Neural progenitor cell (in vitro differentiated cells): ENCODE results near the gene HOXA10. TPM values are rescaled to one million over a fixed set of nuclear protein-coding genes. Genes with fewer than 3 reads are reported as not detected.

ENCODE experiments used
- DNase-seq: peaks from one replicate; pipeline ENCODE4 v3.0.0-alpha.2; 2016; ENCODE audit warnings: low spot score
- H2AFZ ChIP-seq: fragments of 200-600 bp; sonication (generic); replicated peaks from 2 replicates; pipeline ENCODE4 v1.6.1; 2016; ENCODE audit warnings: antibody characterized with exemption
- H3F3A ChIP-seq: fragments of 200-600 bp; sonication (generic); 2 replicates; pipeline ENCODE4 v1.6.1; 2016; ENCODE audit warnings: antibody characterized with exemption, low read depth
- H3K27ac ChIP-seq: fragments of 200-600 bp; sonication (generic); 2 replicates; pipeline ENCODE4 v1.5.1; 2016; ENCODE audit warnings: mild to moderate bottlenecking
- H3K27me3 ChIP-seq: fragments of 200-600 bp; sonication (generic); 2 replicates; pipeline ENCODE4 v1.6.1; 2016; ENCODE audit warnings: mild to moderate bottlenecking, moderate library complexity
- H3K36me3 ChIP-seq: fragments of 200-600 bp; sonication (generic); 2 replicates; pipeline ENCODE4 v1.5.1; 2016
- H3K4me1 ChIP-seq: fragments of 200-600 bp; sonication (generic); 2 replicates; pipeline ENCODE4 v1.6.1; 2016; ENCODE audit warnings: mixed run types
- H3K4me2 ChIP-seq: fragments of 200-600 bp; sonication (generic); 2 replicates; pipeline ENCODE4 v1.6.1; 2016
- H3K4me3 ChIP-seq: fragments of 200-600 bp; sonication (generic); 2 replicates; pipeline ENCODE4 v1.5.1; 2016
- H3K79me2 ChIP-seq: fragments of 200-600 bp; sonication (generic); 2 replicates; pipeline ENCODE4 v1.6.1; 2016; ENCODE audit warnings: low read depth
- H3K9ac ChIP-seq: fragments of 200-600 bp; sonication (generic); 2 replicates; pipeline ENCODE4 v1.6.1; 2016
- H3K9me3 ChIP-seq: fragments of 200-600 bp; sonication (generic); 2 replicates; pipeline ENCODE4 v1.5.1; 2016; ENCODE audit warnings: low read depth
- H4K20me1 ChIP-seq: fragments of 200-600 bp; sonication (generic); 2 replicates; pipeline ENCODE4 v1.6.1; 2016; ENCODE audit warnings: low read depth
- H3K27ac Mint-ChIP-seq: 3 replicates; pipeline ENCODE4 v1.8.0; 2021; ENCODE audit warnings: mixed read lengths
- H3K27me3 Mint-ChIP-seq: 2 replicates; pipeline ENCODE4 v1.8.0; 2022; ENCODE audit warnings: low read depth, mild to moderate bottlenecking, inconsistent platforms, moderate library complexity, mixed read lengths; ENCODE audit not compliant: insufficient read depth
- H3K36me3 Mint-ChIP-seq: 3 replicates; pipeline ENCODE4 v1.8.0; 2021; ENCODE audit warnings: mixed read lengths
- H3K4me1 Mint-ChIP-seq: 3 replicates; pipeline ENCODE4 v1.8.0; 2021; ENCODE audit warnings: mixed read lengths
- H3K4me3 Mint-ChIP-seq: 3 replicates; pipeline ENCODE4 v1.8.0; 2021; ENCODE audit warnings: mild to moderate bottlenecking, moderate library complexity, mixed read lengths
- H3K9me3 Mint-ChIP-seq: 3 replicates; pipeline ENCODE4 v1.8.0; 2020; ENCODE audit warnings: mixed read lengths
- EZH2 ChIP-seq: fragments of 200-600 bp; sonication (generic); IDR thresholded peaks from 2 replicates; pipeline ENCODE4 v1.6.1; 2017; ENCODE audit warnings: antibody characterized with exemption, mild to moderate bottlenecking, moderate library complexity
- EZH2phosphoT487 ChIP-seq: fragments of 200-600 bp; sonication (generic); IDR thresholded peaks from 2 replicates; pipeline ENCODE4 v1.6.1; 2017; ENCODE audit warnings: antibody characterized with exemption
- total RNA-seq: library from RNA; depleted of rRNA; stranded (reverse); fragments of >200 nt; gene quantifications from 2 replicates; pipeline ENCODE4 v1.2.3, GENCODE V29; 2015; ENCODE audit warnings: low replicate concordance
- TF ChIP-seq, protein P1 (sequence below): fragments of 200-600 bp; sonication (generic); IDR thresholded peaks from 2 replicates; pipeline ENCODE4 v1.5.1; 2017; ENCODE audit warnings: antibody characterized with exemption, mild to moderate bottlenecking

HOXA10 gene
- total RNA-seq, 1 donor from 2014 or later, result not detected

- peak overlapping the region; percentile 74 for H3K4me3 Mint-ChIP-seq
- H2AFZ ChIP-seq, result no peak overlapping the region
- TF ChIP-seq, protein P1, sequence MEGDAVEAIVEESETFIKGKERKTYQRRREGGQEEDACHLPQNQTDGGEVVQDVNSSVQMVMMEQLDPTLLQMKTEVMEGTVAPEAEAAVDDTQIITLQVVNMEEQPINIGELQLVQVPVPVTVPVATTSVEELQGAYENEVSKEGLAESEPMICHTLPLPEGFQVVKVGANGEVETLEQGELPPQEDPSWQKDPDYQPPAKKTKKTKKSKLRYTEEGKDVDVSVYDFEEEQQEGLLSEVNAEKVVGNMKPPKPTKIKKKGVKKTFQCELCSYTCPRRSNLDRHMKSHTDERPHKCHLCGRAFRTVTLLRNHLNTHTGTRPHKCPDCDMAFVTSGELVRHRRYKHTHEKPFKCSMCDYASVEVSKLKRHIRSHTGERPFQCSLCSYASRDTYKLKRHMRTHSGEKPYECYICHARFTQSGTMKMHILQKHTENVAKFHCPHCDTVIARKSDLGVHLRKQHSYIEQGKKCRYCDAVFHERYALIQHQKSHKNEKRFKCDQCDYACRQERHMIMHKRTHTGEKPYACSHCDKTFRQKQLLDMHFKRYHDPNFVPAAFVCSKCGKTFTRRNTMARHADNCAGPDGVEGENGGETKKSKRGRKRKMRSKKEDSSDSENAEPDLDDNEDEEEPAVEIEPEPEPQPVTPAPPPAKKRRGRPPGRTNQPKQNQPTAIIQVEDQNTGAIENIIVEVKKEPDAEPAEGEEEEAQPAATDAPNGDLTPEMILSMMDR, result no peak
- TF ChIP-seq EZH2phosphoT487 (peak; percentile 66), EZH2 (peak; percentile 29)
- H3K4me1 ChIP-seq, result no peaks in the 10 kb centered on the region
- no peaks in the 10 kb centered on the region for H3K9me3 ChIP-seq
- no peak overlapping the region for H3K4me3 ChIP-seq
- peaks cover 100% of the 10 kb centered on the region for H3K27me3 ChIP-seq
- peak; percentile 49 for DNase-seq
- no peaks in the 10 kb centered on the region for H3K36me3 ChIP-seq
- no peaks in the 10 kb centered on the region for H3K79me2 ChIP-seq
- H3K9ac ChIP-seq, result no peak overlapping the region
- H3K27me3 Mint-ChIP-seq, result peaks cover 87% of the 10 kb centered on the region
- H3K9me3 Mint-ChIP-seq, result peaks cover 7% of the 10 kb centered on the region
- peak overlapping the region; percentile 71 for H3K4me2 ChIP-seq
- peaks cover 85% of the 10 kb centered on the region for H4K20me1 ChIP-seq
- H3K4me1 Mint-ChIP-seq, result peaks cover 11% of the 10 kb centered on the region
- H3K27ac Mint-ChIP-seq, result no peak overlapping the region
- H3K36me3 Mint-ChIP-seq, result no peaks in the 10 kb centered on the region
- H3F3A ChIP-seq, result peaks cover 16% of the 10 kb centered on the region
- H3K27ac ChIP-seq, result no peak overlapping the region
Measured at GRCh38 chr7:27200761-27201579, 26.9 kb upstream of the HOXA10 start.

DNA sequence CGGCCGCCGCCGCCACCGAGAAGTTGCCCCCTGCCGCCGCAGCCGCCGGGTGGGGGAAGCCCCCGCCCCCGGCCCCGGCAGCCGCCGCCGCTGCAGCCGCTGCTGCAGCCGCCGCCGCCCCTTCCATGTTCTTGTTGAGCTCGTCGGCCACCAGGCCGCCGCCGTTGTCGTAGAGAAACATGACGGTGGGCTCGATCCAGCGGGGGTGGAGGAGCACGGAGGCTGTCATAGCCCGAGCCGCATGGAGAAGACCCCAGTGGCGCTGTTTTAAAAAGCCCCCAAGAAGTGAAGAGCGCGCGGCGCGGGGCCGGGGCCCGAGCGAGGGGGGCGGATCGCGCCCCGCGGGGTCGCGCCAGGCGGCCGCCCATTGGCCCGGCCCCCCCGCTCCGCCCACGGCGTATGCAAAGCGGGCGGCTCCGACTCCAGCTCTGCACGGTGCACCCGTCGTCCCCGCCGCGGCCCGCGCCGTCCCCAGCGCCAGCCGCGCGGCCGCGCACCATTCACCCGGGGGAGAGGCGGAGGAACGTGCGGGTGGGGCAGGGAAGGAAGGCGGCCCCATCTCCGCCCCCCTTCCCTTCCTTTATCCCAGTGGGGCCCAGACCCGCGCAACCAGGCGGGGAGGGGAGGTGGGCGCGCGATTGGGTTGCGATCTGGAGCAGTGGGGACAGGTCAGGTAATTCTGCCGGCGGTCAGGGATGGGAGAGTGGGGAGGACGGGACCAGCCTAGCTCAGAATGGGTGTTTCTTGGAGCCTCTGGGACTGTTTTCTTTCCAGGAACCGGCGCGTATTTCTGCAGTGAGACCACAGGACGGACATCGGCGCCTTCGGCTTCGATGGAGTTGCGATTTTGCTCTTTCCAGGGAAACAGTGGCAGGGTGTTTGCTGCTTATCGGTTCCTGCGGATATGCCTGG is 26.0 kb upstream of the HOXA10 start, which contains the start of gene HOXA13:
Gene HOXA13 (minus strand): TSS at position 243 of the 912 bp plus-strand sequence. CDS start 14 bp downstream, at position 229.
- DNase-seq, result peak; percentile 75
- peaks cover 100% of the 10 kb centered on the region for H3K27me3 ChIP-seq
- TF ChIP-seq EZH2 (peak; percentile 88), EZH2phosphoT487 (peak; percentile 96)
- TF ChIP-seq, protein P1, result no peak
- peak within 1 kb of the TSS; percentile 71 for H3K4me2 ChIP-seq
- peak within 1 kb of the TSS; percentile 35 for H3K4me3 ChIP-seq
- H3K27me3 Mint-ChIP-seq, result peaks cover 86% of the 10 kb centered on the region
- no peak within 1 kb of the TSS for H3K27ac Mint-ChIP-seq
- H3K36me3 ChIP-seq, result no peaks in the 10 kb centered on the region
- peaks cover 81% of the 10 kb centered on the region for H4K20me1 ChIP-seq
- no peak within 1 kb of the TSS for H3K27ac ChIP-seq
- no peaks in the 10 kb centered on the region for H3K9me3 ChIP-seq
- peak within 1 kb of the TSS; percentile 86 for H3K4me3 Mint-ChIP-seq
- H2AFZ ChIP-seq, result no peak within 1 kb of the TSS
- H3K36me3 Mint-ChIP-seq, result no peaks in the 10 kb centered on the region
- H3K4me1 ChIP-seq, result no peaks in the 10 kb centered on the region
- no peaks in the 10 kb centered on the region for H3K79me2 ChIP-seq
- peaks cover 9% of the 10 kb centered on the region for H3K4me1 Mint-ChIP-seq
- H3K9ac ChIP-seq, result no peak within 1 kb of the TSS
- H3K9me3 Mint-ChIP-seq, result peaks cover 6% of the 10 kb centered on the region
- peaks cover 16% of the 10 kb centered on the region for H3F3A ChIP-seq

DNA sequence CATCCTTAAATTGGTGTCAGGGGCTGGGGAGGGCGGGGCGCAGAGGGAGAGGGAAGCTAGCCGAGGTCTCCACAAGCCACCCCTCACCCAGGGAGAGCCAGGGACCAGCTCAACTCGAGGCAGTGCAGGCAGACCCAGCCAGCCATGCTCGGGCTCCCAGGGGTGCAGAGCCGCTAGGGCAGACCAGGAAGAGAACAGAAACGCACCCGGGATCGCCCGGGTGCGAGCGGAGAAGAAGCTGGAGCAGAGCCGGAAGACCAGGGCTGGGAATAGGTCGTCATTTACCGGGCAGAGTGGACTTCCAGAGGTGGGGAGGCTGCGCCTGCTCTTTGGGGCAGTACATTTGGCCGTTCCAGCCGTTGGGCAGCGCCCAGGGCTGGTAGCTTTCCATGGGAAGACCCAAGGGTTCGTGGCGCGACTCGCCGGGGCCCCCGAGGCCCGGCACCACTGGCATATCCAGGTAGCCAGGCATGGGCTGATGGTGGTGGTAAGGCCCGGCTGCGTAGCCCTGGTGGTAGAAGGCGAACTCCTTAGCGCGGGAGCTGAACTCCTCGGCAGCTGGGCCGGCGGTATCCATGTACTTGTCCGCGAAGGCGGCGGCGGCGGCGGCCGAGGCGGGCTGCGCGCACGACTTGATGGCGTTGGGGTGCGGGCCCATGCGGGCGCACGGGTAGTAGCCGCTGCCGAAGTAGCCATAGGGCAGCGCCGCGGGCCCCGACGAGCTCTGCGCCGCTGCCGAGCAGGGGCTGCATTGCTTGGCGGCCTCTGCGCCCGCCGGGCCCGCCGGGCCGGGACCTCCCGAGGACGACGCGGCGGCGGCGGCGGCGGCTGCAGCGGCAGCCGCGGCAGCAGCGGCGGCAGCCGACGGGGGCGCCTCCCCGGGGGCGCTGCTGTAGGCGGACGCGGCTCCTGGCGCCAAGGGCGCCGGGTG is 25.0 kb upstream of the HOXA10 start:
- TF ChIP-seq EZH2phosphoT487 (peak; percentile 96), EZH2 (peak; percentile 97)
- TF ChIP-seq, protein P1, result no peak
- Mint-ChIP-seq H3K4me3 (peak overlapping the region; percentile 75), H3K9me3 (peaks cover 6% of the 10 kb centered on the region), H3K4me1 (peaks cover 9% of the 10 kb centered on the region), H3K27me3 (peaks cover 87% of the 10 kb centered on the region), H3K36me3 (no peaks in the 10 kb centered on the region), H3K27ac (no peak overlapping the region)
- Histone ChIP-seq H3K27ac (no peak overlapping the region), H3K9ac (no peak overlapping the region), H3K4me1 (no peaks in the 10 kb centered on the region), H3K9me3 (no peaks in the 10 kb centered on the region), H3K4me3 (peak overlapping the region; percentile 16), H2AFZ (no peak overlapping the region), H4K20me1 (peaks cover 81% of the 10 kb centered on the region), H3K4me2 (peak overlapping the region; percentile 59), H3K27me3 (peaks cover 100% of the 10 kb centered on the region), H3K79me2 (no peaks in the 10 kb centered on the region), H3K36me3 (no peaks in the 10 kb centered on the region), H3F3A (peaks cover 16% of the 10 kb centered on the region)
- peak; percentile 67 for DNase-seq
